SK-N-SH treated with all-trans-retinoic acid at 6 μM for 48 hours (cell line): ENCODE results near the gene CYP24A1.

Experiments
- CREB5 ChIP-seq: fragments of 250-450 bp; sonication (Bioruptor Pico); IDR thresholded peaks from 2 replicates; pipeline ENCODE4 v1.5.1; 2020; ENCODE audit warnings: low read depth, mild to moderate bottlenecking, moderate library complexity
- GLIS3 ChIP-seq: fragments of 250-450 bp; sonication (Bioruptor Pico); IDR thresholded peaks from 2 replicates; pipeline ENCODE4 v1.5.0; 2020; ENCODE audit warnings: mild to moderate bottlenecking, moderate library complexity
- SNAI2 ChIP-seq: fragments of 250-450 bp; sonication (Bioruptor Pico); IDR thresholded peaks from 2 replicates; pipeline ENCODE4 v1.5.0; 2020; ENCODE audit warnings: mild to moderate bottlenecking, moderate library complexity
- TCF4 ChIP-seq: fragments of 250-450 bp; sonication (Bioruptor Pico); IDR thresholded peaks from 2 replicates; pipeline ENCODE4 v1.8.0; 2021; ENCODE audit warnings: mild to moderate bottlenecking, moderate library complexity, borderline replicate concordance
- TOX ChIP-seq: fragments of 250-450 bp; sonication (Bioruptor Pico); IDR thresholded peaks from 2 replicates; pipeline ENCODE4 v1.8.0; 2021; ENCODE audit warnings: mild to moderate bottlenecking, moderate library complexity, borderline replicate concordance
- TSHZ2 ChIP-seq: fragments of 250-450 bp; sonication (Bioruptor Pico); IDR thresholded peaks from 2 replicates; pipeline ENCODE4 v1.5.0; 2020; ENCODE audit warnings: mild to moderate bottlenecking, moderate library complexity
- ZFP3 ChIP-seq: fragments of 250-450 bp; sonication (Bioruptor Pico); IDR thresholded peaks from 2 replicates; pipeline ENCODE4 v1.5.0; 2020; ENCODE audit warnings: mild to moderate bottlenecking, moderate library complexity
- ZNF8 ChIP-seq: fragments of 450-650 bp; formaldehyde crosslinking; IDR thresholded peaks from 2 replicates; pipeline ENCODE4 v1.5.0; 2020; ENCODE audit warnings: mild to moderate bottlenecking, moderate library complexity
- TF ChIP-seq, protein P1 (sequence below): fragments of 250-450 bp; sonication (Bioruptor Pico); IDR thresholded peaks from 2 replicates; pipeline ENCODE4 v1.5.1; 2021; ENCODE audit warnings: mild to moderate bottlenecking, moderate library complexity

- TF ChIP-seq CREB5 (CRISPR knock-in tag) = no peak
- TF ChIP-seq TSHZ2 (CRISPR knock-in tag) = no peak
- no peak for TF ChIP-seq TCF4
- no peak for TF ChIP-seq ZFP3 (CRISPR knock-in tag)
- TF ChIP-seq TOX (CRISPR knock-in tag) = no peak
- no peak for TF ChIP-seq SNAI2 (CRISPR knock-in tag)
- TF ChIP-seq, protein P1, sequence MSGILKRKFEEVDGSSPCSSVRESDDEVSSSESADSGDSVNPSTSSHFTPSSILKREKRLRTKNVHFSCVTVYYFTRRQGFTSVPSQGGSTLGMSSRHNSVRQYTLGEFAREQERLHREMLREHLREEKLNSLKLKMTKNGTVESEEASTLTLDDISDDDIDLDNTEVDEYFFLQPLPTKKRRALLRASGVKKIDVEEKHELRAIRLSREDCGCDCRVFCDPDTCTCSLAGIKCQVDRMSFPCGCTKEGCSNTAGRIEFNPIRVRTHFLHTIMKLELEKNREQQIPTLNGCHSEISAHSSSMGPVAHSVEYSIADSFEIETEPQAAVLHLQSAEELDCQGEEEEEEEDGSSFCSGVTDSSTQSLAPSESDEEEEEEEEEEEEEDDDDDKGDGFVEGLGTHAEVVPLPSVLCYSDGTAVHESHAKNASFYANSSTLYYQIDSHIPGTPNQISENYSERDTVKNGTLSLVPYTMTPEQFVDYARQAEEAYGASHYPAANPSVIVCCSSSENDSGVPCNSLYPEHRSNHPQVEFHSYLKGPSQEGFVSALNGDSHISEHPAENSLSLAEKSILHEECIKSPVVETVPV = no peak
- TF ChIP-seq ZNF8 (CRISPR knock-in tag) = no peak
- no peak for TF ChIP-seq GLIS3 (CRISPR knock-in tag)
Measured at GRCh38 chr20:54160065-54161007, 13.4 kb downstream of the CYP24A1 start.
